GM19193 (cell line): ENCODE results near the gene CCDC50.

Experiments
- POLR2A ChIP-seq: IDR thresholded peaks from 4 replicates; pipeline ENCODE4 v1.6.1; 2011; ENCODE audit not compliant: insufficient read depth, insufficient read length; ENCODE audit errors: extremely low read depth

The CCDC50 gene

DNA sequence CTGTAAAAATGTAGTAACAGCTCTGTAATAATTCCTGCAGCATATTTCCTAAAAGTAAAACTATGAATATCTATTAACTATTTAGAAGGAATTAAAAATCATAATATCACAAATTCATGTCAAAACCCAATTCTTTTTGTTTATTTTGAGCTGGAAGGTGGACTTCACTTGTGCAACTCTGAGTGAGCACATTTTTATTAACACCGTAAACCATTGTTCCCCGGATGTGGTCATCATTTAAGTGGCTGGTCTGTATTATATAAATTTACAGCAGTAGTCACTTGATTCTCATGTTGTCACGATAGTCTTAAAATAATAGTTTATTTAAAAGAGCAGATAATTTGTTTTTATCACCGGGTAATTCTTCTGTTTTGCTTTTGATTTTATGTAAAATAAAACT is 44.1 kb downstream of the CCDC50 start:
- no peak for TF ChIP-seq POLR2A

DNA sequence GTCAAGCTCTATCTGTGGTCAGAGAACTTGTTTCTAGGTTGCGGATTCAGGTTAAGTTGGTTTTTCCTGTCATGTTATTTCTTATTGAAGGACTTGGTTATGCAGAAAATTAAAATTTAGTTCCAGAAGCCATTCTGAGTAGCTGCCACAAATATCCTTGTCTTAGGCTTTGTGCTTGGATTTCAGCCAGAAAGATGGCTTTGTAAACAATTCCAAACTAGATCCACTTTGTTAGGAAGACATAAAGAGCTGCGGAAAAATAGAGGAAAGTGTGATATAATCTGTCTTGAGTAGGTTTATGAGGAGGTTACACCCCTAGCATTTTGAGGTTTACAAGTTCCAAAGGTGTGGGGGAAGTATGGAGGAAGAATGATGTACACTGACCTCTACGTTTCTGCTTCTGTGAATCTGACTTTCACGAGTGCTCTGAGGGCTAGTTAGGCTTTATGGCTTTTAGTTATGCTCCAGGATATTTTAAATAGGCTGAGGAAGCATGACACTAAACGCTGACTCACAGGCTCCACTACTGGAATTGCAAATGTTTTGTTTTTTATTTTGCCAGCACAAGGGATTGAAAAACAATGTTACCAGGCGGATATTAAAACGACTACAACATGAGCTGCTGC is 47.4 kb downstream of the CCDC50 start:
- TF ChIP-seq POLR2A, result no peak

DNA sequence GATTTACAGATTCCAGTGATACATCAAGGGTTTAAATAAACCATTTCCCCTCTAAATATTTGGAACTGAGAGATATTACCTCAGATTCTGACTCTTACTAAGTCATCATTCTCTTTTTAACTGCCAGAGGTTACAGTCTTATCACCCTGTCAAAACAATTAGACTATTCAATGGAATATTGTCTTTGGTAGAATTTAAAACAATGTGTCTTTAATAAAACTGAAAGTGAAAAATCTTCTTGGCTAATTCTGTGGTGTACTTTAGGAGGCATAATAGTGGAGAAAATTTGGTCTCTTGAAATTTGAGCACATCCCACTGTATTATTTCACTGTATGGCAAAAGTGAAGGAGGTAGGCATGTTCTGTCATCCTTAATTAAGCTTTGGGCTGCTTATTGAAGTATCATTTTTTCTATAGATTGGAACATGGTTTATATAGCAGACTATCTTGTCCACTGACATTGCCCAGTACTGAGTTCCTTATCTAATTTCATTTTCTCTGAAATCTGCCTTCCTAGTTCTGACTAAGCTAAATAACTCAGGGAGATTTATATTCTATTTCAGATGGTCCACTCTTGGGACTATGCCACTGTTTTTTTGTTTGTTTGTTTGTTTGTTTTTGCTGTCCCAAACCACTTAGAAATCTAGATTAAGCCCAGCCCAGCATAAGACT is 49.1 kb downstream of the CCDC50 start:
- TF ChIP-seq POLR2A, result no peak

DNA sequence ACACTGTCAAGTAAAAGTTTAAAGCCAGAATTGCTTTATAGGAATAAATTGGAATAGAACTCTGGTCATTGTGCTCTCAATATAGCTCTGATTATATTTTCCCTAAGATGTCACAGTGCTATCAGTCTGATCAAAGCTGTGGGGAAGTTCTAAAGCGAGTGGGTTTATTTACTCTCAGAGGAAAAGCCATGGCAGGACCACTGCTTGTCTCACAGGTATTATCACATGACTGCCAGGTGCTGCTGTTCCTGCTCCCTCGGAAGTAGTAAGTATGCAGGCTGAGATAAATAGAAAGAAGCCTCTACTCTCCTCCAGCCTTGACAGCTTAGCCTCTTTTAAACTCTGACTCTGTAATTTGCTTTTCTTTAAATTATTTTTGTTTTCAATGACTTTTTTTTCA is 50.3 kb downstream of the CCDC50 start:
- no peak for TF ChIP-seq POLR2A

DNA sequence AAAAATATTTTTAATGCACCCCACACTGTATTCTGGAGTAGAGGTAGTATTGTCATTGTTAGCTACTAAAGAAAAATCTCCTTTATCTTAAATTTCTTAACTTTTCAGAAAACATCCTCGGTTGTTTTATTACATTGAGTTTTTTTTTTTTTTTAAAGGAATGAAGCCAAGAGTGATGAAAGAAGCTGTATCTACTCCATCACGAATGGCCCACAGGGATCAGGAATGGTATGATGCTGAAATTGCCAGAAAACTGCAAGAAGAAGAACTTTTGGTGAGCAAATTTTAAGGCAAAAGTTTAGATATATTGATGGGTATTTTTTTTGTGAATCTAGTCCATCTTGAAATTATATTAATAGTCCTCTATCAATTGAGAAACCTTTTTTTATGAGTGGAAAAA is 50.8 kb downstream of the CCDC50 start:
- no peak for TF ChIP-seq POLR2A

DNA sequence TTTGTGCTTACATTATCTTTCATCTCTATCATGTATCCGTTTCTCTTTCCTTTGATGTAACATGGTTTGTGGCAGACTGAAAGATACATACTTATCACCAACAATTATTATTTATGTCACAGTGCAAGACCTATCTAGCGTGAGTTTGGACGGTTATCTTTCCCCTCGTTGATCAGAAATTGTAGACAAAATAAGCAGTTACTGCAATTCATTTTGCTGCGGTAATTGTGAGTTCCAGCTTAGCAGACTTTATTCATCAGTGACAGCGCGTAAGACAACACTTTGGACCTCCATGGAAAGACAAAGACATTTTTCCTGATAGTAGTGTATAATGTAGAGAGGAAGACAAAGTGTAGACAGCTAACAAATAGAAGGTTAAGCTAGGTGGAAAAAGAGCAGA is 52.1 kb downstream of the CCDC50 start:
- TF ChIP-seq POLR2A, result no peak

DNA sequence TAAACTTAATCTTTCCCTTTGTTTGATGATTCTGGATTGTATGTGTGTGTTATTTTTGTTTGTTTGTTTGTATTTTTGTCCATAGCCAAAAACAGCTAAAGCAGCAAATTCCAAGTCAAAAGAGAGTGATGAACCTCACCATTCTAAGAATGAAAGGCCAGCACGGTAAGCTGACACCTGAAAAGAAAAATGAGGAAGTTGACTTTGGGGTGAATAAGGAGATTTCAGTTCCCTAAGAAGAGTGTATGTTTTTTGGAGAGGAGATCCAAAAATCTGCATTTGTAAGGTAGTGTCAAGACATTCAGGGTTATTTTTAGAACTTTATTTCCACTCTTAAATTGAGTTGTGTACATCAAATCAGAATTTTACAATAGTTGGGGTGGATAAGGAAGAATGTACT is 53.5 kb downstream of the CCDC50 start:
- TF ChIP-seq POLR2A, result no peak

DNA sequence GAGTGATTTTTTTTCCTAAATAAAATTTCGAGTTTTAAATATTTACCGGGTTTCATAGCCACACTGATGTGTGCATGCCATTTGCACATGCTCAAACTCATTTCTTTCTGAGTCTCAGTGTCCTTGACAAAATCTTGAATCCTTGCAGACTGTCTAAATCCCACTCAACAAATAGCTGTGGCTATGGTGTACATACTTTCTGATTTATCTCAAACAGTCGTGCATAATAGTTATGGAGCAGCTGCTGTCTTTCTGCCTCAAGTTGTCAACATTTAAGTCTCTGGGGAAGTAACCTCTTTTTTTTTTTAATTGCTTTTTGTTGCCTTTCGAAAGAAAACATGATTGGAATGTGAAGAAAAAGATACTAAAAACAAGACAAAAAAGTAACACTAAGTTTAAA is 53.9 kb downstream of the CCDC50 start:
- no peak for TF ChIP-seq POLR2A

DNA sequence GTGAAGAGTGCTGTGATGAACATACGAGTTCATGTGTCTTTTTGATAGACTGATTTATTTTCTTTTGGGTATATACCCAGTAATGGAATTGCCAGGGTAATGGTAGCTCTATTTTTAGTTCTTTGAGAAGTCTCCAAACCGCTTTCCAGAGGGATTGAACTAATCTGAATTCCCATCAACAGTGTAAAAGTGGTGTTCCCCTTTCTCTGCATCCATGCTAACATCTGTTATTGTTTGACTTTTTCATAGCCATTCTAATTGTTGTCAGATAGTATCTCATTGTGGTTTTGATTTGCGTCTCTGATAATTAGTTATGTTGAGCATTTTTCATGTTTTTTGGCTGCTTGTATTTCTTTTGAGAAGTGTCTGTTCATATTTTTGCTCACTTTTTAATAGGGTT is 55.9 kb downstream of the CCDC50 start:
- TF ChIP-seq POLR2A, result no peak

DNA sequence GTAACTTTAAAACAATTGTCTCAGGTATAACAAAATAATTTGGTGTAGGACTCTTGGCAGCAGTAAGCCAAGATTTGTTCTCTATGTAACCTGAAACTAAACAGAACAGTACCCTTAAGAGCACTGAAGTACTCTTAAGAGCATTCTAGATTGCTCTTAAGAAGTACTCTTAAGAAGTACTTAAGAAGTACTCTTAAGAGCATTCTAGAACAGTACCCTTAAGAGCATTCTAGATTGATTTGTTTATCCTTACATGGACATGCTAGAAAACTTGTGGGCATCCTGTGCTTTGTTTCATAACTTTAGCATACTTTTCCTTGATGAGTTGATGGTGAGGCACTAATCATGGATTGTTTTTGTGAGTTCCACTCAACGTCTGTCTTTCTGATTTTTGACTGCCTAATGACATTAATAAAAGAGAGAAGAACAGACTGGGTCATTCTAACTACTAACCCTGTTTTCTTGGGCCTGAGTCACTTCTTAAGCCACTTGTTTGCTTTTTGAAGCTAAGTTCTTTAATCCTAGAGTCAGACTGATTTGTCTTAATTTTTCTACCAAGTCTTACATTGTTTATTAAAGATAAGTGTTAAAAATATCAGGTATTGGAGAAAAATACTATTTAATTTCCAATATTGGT is 58.4 kb downstream of the CCDC50 start:
- no peak for TF ChIP-seq POLR2A

DNA sequence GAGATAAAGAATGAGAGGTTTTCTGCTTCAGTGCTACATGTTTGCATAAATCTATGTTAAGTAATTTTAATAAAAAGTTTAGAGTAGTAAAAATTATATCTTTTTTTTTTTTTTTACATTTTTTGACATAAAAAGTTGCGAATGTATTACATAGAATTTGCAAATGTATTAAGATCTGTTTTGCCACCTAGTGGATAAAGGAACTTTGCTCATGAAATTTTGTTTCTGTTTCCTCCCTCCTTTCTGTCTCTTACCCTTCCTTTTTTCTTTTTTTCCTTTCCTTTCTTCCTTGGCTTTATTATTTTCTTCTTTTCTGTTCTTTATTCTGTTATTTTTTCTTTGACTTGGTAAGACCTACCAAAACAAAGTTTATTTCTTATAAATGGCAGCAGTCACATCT is 59.6 kb downstream of the CCDC50 start:
- no peak for TF ChIP-seq POLR2A

DNA sequence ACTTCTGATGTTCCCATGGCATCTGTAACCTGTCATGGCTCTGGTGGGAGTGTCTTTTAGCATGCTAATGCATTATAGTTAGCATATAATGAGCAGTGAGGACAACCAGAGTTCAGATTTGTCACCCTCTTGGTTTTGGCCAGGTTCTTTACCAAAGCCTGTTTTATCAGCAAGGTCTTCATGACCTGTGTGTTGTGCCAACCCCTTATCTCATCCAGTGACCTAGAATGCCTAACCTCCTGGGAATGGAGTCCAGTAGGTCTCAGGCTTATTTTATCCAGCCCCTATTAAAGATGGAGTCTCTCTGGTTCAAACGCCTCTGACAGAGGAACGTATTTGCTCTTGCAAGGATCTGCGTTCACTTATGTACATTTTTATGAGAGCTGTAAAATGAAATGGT is 61.4 kb downstream of the CCDC50 start:
- TF ChIP-seq POLR2A, result no peak

DNA sequence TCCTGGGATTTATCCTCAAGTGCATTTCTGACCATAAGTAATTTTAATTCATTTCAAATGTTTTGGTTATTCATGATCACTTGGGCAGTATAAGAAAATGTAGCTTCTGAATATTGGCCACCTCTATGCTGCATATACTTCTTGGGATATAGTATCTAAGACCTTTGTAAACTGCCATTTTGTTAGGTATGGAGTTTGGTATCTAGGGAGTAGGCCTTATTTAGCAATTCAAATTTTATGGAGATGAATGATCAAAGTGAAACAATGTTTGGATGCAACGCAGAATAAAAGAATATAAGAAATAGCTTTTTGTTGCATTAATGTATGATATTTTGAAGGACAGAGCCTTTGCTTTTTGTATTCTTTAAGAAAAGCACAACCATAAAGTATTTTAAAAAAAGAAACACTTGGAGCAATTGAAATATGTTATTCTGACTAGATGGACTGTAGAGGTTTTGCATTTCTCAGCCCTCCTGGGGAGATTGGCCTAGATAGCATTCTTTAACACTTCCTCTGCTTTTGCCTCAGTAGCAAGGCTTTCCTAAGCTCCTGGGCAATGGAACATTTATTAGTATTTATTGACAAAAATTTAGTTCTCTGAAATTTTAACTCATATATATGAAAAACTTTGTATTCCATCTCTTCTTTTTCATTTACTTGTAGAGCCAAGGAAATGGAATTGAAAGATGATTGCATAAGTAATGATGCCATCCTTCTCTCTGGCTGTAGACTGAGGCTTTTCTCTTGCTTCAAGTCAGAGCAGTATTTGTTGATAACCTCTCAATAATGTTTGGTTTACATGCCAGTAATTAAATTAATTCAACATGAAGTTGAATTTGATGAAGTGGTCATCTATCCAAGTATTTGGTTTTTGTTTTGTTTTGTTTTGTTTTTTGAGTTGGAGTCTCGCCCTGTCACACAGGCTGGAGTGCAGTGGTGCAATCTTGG is 62.9 kb downstream of the CCDC50 start:
- no peak for TF ChIP-seq POLR2A

DNA sequence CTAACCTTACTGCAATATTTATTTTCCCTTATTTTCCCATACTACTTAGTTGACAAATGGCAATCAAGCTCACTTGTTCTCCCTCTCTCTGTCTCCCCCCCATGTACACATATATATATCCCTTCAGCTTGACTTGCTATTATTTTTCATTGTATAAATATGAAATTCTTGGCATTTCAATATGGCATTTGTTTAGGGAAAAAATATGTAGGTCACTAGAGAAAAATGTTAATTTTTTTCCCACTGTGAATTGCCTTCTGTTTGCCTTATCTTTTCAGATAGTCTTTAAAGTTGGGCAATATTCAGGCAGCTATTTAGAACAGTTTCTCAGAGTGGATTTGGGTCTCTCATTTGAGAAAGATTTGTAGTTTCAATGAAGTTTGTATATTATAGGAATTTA is 64.0 kb downstream of the CCDC50 start:
- TF ChIP-seq POLR2A, result no peak

DNA sequence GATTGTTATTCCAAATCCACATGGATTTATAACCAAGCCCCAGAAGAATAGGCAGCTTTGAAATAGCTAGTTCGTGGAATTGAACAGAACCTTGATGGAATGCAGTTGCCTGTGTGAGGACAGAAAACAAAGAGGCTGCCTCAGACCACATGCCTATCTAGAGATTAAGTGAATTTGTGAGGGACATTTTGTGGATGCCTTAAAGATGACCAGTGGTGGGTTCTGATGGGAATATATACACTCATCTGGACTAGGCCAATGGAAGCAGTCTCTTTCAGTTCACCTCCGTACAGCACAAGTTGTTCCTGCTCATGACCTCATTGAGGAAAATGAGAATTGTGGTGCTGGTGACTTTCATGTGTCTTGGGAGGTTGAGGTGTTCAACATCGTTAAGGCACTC is 68.6 kb downstream of the CCDC50 start:
- no peak for TF ChIP-seq POLR2A
